Measurements from ENCODE around the gene FABP1.

FABP1 gene

DNA sequence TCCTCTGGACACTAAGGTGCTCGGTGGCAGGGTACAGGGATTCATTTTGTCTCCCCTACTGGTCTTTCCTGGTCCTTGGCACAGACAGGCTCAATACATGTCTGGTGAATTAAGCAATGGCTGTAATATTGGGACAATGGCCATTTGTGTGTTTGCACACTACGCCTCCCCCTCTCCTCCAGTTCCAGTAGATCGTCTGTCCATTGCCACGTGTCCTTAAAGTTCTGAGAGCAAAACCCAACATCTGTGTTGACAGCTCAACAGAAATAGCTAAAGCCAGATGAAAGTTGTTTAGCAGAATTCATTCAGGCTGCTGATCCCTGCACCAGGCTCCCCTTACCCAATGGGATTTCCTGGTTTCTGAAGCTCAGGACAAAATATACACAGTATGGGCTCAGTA is 9.0 kb upstream of the FABP1 start:
- DNase-seq, result no peak

DNA sequence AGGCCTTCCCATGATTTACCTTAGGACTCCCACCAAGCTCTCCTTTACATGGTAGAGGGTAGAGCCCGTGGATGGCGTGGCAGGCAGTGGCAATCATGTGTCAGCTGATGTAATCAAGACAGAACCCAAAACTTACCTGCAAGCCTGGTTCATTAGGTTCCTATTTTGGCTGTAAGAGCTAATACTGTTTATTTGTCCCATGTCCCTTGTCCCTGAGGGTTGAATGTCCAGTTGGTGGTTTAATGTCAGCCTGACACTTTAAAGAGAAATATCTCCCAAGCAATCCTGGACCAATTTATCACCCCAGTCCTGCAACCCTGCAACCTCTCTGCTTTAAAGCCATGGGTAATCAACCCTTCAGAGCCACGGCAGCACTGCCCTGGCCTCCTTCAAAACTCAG is 6.0 kb upstream of the FABP1 start:
- no peak for DNase-seq

DNA sequence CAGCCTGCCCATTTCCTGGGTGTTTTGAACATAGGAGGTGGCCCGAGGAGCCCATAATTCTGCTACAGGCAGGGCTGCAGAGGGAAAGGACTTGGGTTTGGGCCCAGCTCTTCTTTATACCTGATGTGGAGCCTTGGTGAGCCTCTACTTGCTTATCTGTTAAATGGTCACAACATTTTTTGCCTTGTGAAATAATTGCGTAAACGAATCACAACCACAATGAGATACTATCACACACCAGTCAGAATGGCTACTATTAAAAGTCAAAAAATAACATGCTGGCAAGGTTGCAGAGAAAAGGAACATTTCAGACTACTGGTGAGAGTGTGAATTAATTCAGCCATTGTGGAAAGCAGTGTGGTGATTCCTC is 4.1 kb upstream of the FABP1 start:
- DNase-seq, result no peak

DNA sequence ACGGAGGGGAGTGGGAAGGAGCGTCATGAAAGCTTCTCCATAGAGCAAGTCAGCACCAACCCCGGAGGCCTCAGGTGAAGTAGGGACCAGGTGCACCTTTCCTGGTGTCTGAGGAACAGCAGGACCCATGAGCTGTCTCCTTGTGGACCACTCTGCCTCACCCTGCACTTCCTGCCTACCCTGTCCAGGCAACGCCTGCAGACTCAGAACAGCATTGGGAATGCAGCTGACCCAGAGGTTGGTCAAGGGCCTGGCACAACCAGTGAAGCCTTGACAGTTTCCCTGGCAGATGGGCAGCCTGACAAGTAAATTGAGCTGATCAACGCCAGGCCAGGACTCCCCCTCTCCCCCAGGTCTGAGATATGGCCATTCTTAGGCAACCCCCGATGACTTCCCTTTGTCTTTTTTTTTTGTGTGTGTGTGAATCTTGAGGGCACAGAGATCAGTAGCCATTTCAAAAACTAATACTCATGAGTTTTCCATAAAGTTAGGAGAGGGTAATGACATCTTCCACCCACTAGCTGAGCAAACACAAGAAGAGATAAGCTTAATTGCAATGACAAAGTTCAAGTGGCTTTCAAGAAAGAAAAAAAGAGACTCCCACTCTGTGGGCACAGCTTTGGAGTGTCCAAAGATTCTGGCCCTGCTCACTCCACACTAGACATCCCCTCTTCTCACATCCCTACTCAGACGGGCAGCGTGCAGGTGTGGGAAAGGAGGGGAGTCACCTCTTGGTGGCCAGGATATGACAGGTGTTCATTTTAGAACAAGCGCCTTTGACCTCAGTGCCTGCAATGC is 3.5 kb upstream of the FABP1 start:
- DNase-seq, result no peak

DNA sequence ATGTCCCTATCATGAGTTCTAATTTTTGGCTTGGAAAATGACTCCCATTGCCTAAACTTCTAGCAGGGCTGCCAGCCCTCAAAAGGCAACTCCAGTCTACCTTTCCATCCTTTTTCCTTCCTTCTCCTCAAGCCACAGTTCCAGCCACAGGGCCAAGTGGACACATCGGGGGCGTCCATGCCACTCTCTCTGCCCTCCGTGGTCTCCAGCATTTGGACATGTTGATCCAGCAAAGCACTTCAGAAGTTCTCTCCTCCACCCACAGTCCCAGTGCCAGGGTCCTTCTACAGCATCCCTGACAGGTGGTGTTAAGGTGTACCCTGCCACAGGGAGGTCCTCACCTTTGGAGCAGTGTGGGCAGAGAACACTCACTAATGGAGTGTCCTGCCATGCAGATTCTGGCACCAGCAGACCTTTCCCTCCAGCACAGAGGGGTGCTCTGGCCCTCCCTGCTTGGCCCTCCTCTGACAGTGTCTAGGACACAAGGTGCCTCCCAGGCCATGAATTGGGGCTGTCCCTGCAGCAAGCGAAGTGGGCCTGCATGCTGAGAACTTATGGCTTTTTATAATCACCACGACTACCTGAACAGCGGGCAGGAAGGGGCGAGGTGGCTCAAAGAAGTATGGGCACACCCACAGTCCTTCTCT is 1.6 kb upstream of the FABP1 start:
- DNase-seq, result no peak

DNA sequence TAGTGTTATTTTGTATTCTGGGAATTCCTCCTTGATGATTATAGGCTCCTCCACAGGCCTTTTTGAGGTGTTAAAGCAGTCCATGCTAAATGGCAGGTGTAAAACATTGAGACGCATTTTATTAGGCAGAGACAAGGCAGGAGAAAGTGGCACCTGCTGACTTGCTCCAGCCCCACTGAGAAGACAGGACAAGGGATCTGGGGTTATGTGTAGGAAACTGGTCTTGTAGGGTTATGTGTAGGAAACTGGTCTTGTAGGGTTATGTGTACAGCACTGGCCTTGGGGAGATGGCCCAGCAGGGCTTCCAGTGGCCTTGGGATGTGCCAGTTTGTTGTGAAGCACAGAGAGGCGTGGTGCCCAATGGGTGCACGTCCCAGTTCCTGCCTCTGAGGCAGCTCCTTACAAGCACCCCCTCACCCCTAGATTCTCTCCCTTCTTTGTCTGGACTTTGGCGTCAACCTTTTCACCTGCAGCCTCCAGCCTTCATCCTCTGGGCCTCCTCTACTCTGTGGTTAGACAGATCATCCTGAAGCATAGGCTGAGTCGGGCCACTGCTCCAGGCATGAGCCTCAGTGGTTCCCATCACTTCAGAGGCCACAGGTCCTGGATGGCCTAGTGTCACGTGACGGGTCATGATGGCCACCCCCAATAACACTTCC is 921 bp upstream of the FABP1 start:
- no peak for DNase-seq

DNA sequence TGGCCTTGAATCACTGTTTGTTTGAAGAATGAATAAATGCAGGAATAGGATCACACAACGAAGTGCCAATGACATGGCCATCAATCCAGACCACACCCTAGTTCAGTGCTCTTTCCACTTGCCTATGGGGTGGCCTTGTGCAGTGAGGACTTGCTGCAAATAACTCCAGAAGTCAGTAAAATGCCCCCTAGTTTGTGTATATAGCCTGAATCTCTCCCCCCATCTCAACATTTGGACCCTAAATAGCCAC is 299 bp downstream of the FABP1 start:
- no peak for DNase-seq

DNA sequence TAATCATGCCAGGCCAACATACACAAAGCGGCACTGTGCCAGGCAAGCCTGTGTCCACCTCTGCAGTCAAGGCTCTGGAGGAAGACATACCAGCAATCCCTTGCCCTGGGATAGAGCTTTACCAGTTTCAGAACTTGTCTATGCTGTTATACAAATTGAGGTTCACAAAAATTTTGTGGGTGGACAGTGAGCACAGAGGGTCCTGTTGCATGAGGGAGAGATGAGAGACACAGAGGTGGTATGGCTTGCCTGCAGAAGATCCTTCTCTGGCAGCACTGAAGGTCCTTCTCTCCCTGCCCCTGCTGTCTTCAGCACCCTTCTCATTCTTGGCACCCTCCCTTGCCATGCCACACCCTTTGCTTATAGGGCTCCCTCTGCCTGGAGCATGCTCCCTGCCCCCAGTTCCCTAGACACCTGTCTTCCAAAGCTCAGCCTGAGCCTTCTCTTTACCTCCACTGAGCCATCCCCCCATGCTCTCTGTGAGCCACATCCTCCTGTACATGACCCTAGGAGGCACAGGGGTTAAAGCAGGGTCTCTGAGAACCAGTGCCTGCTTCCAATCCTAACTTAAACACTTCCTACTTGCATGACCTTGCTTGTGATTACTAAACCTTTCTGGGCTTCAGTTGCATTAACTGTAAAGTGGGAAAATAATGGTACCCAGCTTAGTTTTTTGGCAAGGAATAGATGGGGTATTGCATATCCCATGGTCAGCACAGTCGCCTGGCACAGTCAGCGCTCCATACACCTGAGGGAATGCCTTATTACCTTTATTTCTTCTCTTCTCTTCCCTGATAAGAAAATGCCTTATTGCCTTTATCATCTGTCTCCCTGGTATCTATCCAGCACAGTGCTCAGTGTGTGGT is 857 bp downstream of the FABP1 start:
- no peak for DNase-seq

DNA sequence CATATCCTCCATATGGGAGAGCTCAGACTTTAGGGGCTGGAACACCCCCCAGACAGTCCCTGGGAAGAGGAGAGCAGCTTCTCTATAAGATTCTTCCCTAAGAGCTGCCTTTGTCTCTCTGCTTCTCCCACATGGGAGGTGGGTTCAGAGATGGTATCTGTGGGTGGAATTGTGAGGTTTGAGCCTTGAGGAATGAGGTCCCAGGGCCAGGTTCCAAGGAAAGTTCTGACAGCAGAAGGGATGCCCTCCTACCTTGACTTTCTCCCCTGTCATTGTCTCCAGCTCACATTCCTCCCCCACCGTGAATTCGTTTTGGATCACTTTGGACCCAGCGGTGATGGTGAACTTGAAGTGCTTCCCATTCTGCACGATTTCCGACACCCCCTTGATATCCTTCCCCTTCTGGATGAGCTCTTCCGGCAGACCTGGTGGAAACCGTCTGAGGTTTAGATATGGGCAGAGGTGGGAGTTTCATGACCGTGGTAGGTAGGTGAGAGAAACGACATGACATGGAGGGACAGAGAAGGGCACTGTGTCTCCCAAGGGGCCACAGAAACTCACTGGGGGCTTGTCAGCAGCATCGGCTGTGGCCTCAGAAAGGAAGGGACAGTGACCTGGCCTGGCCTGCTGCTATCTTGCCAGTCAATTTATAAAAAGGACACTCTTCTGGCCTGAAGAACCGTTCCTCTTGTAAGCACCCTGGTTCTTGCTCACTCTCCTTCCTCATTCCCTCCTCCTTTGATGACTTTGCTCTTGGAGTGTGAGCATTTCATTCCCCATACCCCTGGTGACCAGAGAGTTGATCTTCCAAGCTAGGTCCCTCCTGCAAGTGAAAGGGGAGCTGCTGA is 1.7 kb downstream of the FABP1 start:
- no peak for DNase-seq

DNA sequence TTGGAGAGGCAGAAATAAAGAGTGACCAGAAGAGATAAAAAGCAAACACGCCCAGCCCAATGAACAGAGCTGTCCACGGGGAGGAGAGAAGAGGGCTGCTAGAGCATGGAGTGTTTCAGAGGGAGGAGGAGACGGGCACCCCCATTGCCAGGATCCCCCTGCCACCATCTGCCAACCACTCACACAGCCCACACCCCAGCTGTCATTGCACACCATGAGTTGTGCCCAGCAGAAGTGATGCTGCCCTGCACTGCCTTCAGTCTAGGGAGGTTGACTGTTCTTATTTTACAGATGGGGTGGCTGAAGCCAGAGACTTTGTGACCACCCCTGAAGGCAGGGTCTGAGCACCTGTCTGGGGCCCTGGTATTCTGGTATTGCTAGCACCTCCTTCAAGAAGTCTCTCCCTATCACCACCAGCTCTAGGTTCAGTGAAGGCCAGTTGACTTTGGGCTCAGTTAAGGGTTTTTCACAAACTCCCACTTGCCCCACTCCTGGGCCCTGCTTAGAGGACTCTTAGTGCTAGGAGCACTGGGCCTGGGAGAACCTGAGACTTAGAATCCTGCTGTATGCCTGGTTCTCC is 2.4 kb downstream of the FABP1 start:
- DNase-seq, result no peak

DNA sequence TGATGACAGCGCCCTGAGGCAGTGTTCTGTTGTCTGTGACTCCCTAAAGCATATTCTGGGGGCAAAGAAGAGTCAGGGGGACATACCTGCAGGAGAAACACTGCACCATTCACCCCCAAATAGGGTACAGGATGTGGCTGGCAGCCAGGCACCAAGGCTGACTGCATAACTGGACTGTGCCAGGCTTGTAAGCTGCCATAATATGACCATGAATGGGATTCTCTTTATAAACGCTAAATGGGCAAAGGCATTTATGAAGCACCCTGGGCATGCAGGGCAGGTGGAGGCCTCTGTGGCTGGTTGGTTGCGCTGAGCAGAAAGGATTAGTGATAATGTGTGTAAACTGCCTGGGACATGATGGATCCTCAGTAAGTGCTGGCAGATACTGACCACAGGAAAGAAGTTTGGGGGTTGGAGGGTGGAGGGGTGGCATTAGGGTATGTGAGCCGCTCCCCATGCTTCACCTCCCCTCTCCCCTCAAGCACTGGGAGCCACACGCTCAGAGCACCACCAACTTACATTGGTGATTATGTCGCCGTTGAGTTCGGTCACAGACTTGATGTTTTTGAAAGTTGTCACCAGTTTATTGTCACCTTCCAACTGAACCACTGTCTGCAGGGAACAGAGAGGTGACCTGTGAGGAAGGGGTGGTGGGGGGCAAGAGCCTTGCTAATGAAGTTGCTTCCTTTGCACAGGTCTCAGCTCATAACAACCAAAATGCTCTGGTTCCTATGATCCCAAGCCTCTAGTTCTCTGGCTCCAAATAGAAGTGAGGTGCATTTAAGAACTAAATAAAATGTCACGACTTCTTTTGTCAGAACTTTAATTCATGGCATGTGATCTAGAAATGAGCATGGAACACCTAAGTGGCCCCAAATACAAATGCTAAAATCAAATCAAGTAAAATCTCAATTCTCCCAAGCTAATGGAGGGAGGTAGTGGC is 3.6 kb downstream of the FABP1 start:
- DNase-seq, result no peak

DNA sequence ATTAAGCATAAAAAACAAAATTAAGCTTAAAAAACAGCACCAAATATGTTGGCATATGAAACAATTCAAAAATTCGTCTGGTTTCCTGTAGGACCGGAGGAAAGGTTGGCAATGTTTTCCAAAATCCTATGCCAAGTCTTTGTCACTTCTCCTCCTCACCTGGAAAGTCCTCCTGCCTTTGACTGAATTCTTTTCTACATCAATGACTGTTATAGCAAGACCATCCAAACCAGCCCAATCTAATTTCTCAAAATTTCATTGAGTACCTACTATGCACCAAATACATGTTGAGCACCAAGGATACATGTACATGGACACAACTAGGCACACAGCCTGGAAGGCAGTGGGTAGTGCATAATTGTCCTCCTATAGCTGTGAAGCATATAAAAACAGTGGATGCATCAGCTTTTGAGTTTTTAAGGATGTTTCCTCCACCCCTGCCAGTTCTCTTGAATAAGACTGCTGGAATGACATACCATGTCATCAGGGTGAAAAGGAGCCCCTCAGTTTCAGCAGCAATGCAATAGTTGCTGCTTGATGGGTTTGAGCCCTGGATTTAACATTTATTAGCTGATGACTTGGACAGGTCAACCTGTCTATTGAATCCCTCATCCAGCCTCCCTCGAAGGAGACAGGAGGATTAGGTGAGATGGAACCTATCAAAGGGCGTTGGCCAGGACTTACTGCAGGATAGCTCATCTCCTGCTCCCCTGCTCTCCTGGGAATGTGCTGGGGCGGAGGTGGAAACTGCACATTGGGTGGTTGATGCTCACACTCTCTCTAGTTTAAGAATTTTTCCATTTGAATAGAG is 4.5 kb downstream of the FABP1 start:
- no peak for DNase-seq

DNA sequence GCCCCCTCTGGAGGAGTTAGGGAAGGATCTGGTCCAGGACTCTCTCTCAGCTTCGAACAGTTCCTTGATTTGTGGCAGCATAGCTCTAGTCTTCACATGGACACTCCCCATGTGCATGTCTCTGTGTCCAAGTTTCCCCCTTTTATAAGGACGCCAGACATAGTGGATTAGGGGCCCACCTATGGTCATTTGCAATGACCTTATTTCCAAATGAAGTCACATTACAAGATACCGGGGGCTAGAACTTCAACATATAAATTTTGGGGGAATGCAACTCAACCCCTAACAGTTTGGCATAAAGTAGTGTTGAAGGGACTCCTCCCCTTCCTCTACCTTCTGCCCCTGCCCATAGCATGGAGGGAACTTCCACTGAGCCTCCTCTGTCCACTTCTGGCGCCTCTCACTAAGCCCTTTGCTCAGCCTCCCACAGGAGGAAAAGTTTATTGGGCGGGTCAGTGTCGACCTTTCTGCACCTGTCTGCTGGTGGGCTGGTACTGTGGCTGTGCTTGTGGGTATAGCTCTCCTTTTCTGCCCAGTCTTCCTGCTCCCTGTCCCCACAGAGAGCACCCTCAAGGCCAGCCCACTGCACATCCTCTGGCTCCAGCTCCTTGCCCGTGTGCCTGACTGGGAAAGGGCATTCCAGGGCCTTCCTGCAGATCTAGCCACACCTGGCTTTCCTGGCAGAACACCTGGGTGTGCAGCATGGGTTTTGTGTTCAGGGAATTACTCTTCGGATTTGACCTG is 5.5 kb downstream of the FABP1 start:
- no peak for DNase-seq

DNA sequence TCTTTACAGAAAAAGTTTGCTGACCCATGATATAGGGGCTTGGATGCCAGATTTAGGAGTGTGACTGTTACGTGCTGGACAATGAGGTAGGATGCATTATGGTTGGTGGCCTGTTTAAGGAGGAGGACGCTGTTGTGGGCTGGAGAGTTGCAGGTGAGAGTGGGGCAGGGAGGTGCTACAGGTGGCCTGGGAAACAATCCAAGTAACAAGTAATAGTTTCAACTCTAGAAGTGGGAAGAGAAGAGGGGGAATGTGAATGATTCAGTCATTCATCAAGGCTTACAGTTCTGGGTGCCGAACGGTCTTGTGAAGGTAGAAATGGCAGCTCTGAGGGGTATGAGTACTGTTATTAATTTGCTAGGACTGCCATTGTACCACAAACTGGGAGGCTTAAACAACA is 6.2 kb downstream of the FABP1 start:
- no peak for DNase-seq

DNA sequence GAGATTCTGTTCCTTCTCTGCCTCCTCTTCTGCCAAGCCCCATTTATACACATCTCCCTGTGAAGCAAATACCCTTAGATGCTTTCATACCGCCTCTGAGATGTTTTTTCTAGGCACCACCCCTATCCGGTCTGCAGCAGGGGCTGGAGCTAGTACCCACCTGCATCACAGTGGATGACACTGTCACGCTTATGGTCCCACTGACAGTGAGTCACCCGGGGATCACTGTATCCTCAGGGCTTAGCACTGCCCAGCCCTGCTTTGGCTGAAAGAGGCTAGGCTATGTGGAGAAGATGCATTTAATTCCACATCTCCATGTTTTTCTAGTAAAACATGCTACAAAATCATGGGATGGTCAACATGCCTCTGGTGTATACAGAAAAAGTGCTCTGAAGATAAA is 9.9 kb downstream of the FABP1 start:
- DNase-seq, result no peak

DNA sequence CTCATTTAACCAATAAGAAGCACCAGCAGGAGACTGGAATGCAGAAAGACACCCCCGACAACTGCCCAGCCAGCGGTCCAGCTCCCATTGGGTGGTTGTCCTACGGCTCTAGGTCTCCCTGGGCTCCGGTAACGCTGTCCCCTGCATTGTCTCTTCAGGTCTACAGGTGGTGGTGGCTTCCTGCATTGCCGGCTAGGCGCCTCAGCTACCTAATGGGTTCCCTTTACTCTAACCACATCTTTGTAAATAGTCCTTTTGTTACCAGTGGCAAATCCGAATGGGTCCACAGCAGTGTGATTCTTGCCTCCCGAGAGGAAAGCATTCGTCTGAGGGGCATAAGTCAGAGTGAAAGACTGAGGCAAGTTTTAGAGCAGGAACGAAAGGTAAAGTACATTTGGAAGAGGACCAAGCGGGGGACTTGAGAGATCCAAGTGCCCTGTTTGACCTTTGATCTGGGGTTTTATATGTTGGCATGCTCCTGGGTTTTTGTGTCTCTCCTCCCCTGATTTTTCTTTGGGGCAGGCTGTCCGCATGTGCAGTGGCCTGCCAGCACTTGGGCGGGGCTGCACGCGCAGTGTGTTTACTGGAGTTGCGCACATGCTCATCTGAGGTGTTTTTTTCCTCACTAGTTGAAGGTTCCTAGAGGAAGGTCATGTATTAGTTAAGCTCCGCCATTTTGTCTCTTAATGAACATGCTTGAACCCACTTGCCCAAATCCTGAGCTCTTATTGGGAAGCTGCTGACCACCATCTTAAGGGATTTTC is 11.0 kb downstream of the FABP1 start:
- DNase-seq, result no peak

DNA sequence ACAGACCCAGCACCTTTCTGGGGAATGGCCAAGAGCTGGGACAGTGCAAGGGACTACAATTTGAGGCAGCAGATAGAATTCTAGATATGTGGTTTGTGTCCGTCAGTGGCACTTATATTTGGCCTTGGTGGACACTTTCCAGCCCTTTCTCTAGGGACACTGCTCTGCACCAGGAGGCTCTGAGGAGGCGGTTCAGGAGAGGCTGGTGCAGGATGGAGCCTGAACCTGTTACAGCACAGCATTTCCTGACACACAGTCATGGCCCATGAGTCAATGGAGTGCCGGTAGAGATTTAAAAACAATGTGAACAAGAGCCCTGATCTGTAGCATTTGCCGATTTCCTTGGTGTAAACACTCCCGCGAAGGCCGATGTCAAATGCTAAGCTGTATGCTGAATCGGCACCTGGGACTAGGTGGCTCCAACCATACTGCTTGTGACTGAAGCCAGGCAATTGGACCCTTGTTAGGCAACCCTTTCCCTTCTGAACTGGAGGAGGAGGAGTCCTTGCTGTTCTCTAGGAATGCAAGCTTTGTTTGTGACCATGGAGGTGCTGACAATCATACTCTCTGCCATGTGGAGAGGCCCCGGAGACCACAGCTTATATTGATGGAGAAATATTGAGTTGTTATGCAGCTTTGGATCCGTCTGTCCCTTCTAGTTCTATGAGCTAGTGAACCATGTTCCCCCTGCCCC is 11.9 kb downstream of the FABP1 start:
- no peak for DNase-seq

DNA sequence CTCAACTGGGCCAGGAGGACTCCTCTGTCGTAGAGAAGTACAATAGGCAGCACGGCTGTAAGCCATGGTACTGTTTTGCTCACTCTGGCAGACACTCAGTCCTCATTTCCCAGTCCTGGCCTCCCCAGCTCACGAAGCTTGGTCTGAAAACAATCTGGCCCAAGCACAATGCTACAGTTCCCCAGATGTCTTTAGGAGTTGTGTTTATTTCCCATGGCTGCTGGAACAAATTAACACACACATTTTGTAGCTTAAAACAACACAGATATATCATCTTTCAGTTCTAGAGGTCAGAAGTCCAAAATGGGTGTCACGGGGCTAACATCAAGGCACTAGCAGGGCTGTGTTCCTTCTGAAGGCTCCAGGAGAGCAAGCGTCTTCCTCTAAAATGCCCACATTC is 13.0 kb downstream of the FABP1 start:
- DNase-seq, result no peak

Measured in NCI-H1930 (cell line).